Retina (tissue), 1 donor: ENCODE measurements around the gene CCDC33.
A peak's percentile ranks its signal among the peaks of the same experiment; 100 is the strongest.

Experiments
- DNase-seq: peaks from one replicate; pipeline ENCODE4 v3.0.0-alpha.2; 2016

CCDC33 gene

GRCh38 chr15:74317820-74318375, 81.8 kb downstream of the CCDC33 start:
- DNase-seq, result peak; percentile 78

GRCh38 chr15:74318376-74319137, 82.4 kb downstream of the CCDC33 start:
- peak; percentile 65 for DNase-seq

- DNase-seq, result no peak
Measured at GRCh38 chr15:74319138-74319460, 83.0 kb downstream of the CCDC33 start.

- DNase-seq, result peak; percentile 89
Measured at GRCh38 chr15:74319596-74320351, 83.6 kb downstream of the CCDC33 start.

GRCh38 chr15:74320352-74321247, 84.5 kb downstream of the CCDC33 start:
- DNase-seq, result peak; percentile 92

- peak; percentile 90 for DNase-seq
Measured at GRCh38 chr15:74322558-74323180, 86.5 kb downstream of the CCDC33 start.

GRCh38 chr15:74324714-74325113, 88.6 kb downstream of the CCDC33 start:
- no peak for DNase-seq

GRCh38 chr15:74326746-74327145, 90.6 kb downstream of the CCDC33 start:
- DNase-seq, result peak; percentile 75

GRCh38 chr15:74327756-74328155, 91.6 kb downstream of the CCDC33 start:
- peak; percentile 85 for DNase-seq

GRCh38 chr15:74328331-74329056, 92.4 kb downstream of the CCDC33 start:
- DNase-seq, result peak; percentile 78

- no peak for DNase-seq
Measured at GRCh38 chr15:74330861-74331408, 94.8 kb downstream of the CCDC33 start.

GRCh38 chr15:74332011-74332410, 95.9 kb downstream of the CCDC33 start:
- DNase-seq, result no peak

GRCh38 chr15:74332611-74333010, 96.5 kb downstream of the CCDC33 start:
- DNase-seq, result no peak

GRCh38 chr15:74333093-74333492, 97.0 kb downstream of the CCDC33 start:
- no peak for DNase-seq

GRCh38 chr15:74333662-74334061, 97.5 kb downstream of the CCDC33 start:
- no peak for DNase-seq

- no peak for DNase-seq
Measured at GRCh38 chr15:74334127-74334526, 98.0 kb downstream of the CCDC33 start.

GRCh38 chr15:74335396-74335795, 99.3 kb downstream of the CCDC33 start:
- DNase-seq, result no peak

GRCh38 chr15:74336061-74337005, 100.2 kb downstream of the CCDC33 start:
- DNase-seq, result no peak

GRCh38 chr15:74337146-74337545, 101.0 kb downstream of the CCDC33 start:
- no peak for DNase-seq

- no peak for DNase-seq
Measured at GRCh38 chr15:74337607-74338211, 101.6 kb downstream of the CCDC33 start.
